ENCODE results near the gene EXD3. TPM values are rescaled to one million over a fixed set of nuclear protein-coding genes. Genes with fewer than 3 reads are reported as not detected.

The EXD3 gene
- total and polyA plus RNA-seq, 2 of the 13 experiments (the other 11 are each of a cell fraction or from before 2014, with no cell fraction given): 2.7 to 4.8 TPM

GRCh38 chr9:137277329-137278041, 145.5 kb downstream of the EXD3 start, which contains the start of gene TOR4A (continued):
- TF ChIP-seq ZNF724P (CRISPR knock-in tag; IDR thresholded peaks at IDR 0.05; ENCODE audit: borderline replicate concordance): 0 out of 2 replicates have a peak, but pooled peaks have one; percentile 25
- peak; percentile 33 for TF ChIP-seq CBX1 (IDR thresholded peaks at IDR 0.05; ENCODE audit: low read depth)
- TF ChIP-seq, protein P1, sequence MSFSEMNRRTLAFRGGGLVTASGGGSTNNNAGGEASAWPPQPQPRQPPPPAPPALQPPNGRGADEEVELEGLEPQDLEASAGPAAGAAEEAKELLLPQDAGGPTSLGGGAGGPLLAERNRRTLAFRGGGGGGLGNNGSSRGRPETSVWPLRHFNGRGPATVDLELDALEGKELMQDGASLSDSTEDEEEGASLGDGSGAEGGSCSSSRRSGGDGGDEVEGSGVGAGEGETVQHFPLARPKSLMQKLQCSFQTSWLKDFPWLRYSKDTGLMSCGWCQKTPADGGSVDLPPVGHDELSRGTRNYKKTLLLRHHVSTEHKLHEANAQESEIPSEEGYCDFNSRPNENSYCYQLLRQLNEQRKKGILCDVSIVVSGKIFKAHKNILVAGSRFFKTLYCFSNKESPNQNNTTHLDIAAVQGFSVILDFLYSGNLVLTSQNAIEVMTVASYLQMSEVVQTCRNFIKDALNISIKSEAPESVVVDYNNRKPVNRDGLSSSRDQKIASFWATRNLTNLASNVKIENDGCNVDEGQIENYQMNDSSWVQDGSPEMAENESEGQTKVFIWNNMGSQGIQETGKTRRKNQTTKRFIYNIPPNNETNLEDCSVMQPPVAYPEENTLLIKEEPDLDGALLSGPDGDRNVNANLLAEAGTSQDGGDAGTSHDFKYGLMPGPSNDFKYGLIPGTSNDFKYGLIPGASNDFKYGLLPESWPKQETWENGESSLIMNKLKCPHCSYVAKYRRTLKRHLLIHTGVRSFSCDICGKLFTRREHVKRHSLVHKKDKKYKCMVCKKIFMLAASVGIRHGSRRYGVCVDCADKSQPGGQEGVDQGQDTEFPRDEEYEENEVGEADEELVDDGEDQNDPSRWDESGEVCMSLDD (CRISPR knock-in tag; IDR thresholded peaks at IDR 0.05; ENCODE audit: borderline replicate concordance): peak; percentile 88
- no peak for TF ChIP-seq LRRFIP1 (CRISPR knock-in tag; conservative IDR thresholded peaks at IDR 0.05)
- TF ChIP-seq, protein P2, sequence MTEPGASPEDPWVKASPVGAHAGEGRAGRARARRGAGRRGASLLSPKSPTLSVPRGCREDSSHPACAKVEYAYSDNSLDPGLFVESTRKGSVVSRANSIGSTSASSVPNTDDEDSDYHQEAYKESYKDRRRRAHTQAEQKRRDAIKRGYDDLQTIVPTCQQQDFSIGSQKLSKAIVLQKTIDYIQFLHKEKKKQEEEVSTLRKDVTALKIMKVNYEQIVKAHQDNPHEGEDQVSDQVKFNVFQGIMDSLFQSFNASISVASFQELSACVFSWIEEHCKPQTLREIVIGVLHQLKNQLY (CRISPR knock-in tag; IDR thresholded peaks at IDR 0.05): no peak
- TF ChIP-seq ZNF607 (CRISPR knock-in tag; IDR thresholded peaks at IDR 0.05; ENCODE audit: borderline replicate concordance): peak; percentile 70
- TF ChIP-seq AGO1 (IDR thresholded peaks at IDR 0.05; ENCODE audit: low read depth, low read length, poor library complexity, severe bottlenecking): peak; percentile 5
- TF ChIP-seq, protein P3, sequence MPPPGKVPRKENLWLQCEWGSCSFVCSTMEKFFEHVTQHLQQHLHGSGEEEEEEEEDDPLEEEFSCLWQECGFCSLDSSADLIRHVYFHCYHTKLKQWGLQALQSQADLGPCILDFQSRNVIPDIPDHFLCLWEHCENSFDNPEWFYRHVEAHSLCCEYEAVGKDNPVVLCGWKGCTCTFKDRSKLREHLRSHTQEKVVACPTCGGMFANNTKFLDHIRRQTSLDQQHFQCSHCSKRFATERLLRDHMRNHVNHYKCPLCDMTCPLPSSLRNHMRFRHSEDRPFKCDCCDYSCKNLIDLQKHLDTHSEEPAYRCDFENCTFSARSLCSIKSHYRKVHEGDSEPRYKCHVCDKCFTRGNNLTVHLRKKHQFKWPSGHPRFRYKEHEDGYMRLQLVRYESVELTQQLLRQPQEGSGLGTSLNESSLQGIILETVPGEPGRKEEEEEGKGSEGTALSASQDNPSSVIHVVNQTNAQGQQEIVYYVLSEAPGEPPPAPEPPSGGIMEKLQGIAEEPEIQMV (CRISPR knock-in tag; IDR thresholded peaks at IDR 0.05; ENCODE audit: low read depth): no peak
- peak; percentile 58; the same call in 1 of the 2 replicates for TF ChIP-seq E2F1 (CRISPR knock-in tag; IDR thresholded peaks at IDR 0.05)
- no peak for TF ChIP-seq PHB2 (IDR thresholded peaks at IDR 0.05; ENCODE audit: partially characterized antibody)
- 0 out of 2 replicates have a peak, but pooled peaks have one; percentile 28 for TF ChIP-seq TIGD3 (CRISPR knock-in tag; IDR thresholded peaks at IDR 0.05; ENCODE audit: borderline replicate concordance)
- peak; percentile 51 for TF ChIP-seq ARNT2 (CRISPR knock-in tag; IDR thresholded peaks at IDR 0.05; ENCODE audit: low read depth)
- no peak for TF ChIP-seq SOX13 (IDR thresholded peaks at IDR 0.05)
- peak in 1 of 2 experiments; percentile 52; a peak in 2 of 4 replicates for TF ChIP-seq SOX13 (CRISPR knock-in tag; conservative IDR thresholded peaks at IDR 0.05 in 1 of 2, IDR thresholded peaks at IDR 0.05 in 1 of 2)
- TF ChIP-seq ZNF816 (CRISPR knock-in tag; IDR thresholded peaks at IDR 0.05; ENCODE audit: borderline replicate concordance): no peak
